Fibroblast of the aortic adventitia (primary cell): ENCODE measurements around the gene PPFIA4. TPM values are rescaled to one million over a fixed set of nuclear protein-coding genes. Genes with fewer than 3 reads are reported as not detected.

Experiments
- DNase-seq: peaks from one replicate; pipeline ENCODE4 v3.0.0-alpha.2; 2010; ENCODE audit warnings: low read depth
- H3K4me3 ChIP-seq: 2 replicates; pipeline ENCODE4 v1.5.1; 2011; ENCODE audit warnings: low read depth, mild to moderate bottlenecking, control low read depth, low read length, moderate library complexity
- CTCF ChIP-seq: IDR thresholded peaks from 2 replicates; pipeline ENCODE4 v1.5.1; 2011; ENCODE audit warnings: mild to moderate bottlenecking, low read length, control low read depth, inconsistent platforms; ENCODE audit not compliant: insufficient read depth
- total RNA-seq: library from RNA; depleted of rRNA; stranded (reverse); fragments of >200 nt; gene quantifications from 2 replicates; pipeline ENCODE4 v1.2.3, GENCODE V29; 2012; ENCODE audit warnings: low replicate concordance

Gene PPFIA4
- total RNA-seq, 1 donor, result 1.3 TPM

DNA sequence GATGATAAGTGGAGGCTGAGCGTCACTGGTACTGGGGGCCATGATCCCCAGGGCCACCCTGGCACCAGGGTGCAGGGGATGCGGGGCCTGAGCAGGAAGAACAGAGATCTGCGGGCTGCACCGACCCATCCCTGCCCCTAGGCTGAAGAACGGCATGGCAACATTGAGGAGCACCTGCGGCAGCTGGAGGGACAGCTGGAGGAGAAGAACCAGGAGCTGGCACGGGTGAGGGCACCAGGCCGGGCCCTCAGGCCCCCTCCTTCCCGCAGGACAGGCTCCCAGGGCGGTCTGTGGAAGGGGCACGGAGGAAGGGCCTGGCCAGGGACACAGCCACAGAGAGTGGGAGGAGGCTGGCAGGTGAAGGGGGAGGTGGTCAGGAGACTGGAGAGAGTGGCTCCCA lies 21.8 kb downstream of the PPFIA4 start:
- H3K4me3 ChIP-seq, result no peak overlapping the region
- no peak for TF ChIP-seq CTCF
- DNase-seq, result no peak

GRCh38 chr1:203048555-203049051 lies 22.3 kb downstream of the PPFIA4 start:
- TF ChIP-seq CTCF, result no peak
- no peak overlapping the region for H3K4me3 ChIP-seq
- DNase-seq, result no peak

DNA sequence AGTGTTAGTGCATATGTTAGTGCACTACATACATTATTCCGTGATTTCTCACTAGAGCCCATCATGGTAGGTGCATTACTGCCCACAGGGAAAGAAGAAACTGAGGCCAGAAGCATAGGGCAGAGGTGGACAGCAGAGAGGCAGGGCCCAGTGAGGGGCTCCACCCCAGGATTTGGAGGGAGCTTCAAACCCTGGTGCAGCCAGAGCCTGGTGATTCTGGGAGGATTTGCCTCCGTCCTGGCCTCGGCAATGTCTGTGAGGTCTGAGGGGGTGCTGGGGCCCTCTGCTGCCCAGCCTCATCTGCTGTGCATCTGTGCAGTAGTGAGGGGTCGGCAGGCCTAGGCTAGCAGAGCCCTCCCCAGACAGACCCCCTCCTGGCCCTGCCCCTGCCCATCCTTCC lies 22.8 kb downstream of the PPFIA4 start:
- no peak overlapping the region for H3K4me3 ChIP-seq
- DNase-seq, result no peak
- TF ChIP-seq CTCF, result no peak

GRCh38 chr1:203049576-203050180 lies 23.4 kb downstream of the PPFIA4 start:
- no peak for TF ChIP-seq CTCF
- DNase-seq, result no peak

DNA sequence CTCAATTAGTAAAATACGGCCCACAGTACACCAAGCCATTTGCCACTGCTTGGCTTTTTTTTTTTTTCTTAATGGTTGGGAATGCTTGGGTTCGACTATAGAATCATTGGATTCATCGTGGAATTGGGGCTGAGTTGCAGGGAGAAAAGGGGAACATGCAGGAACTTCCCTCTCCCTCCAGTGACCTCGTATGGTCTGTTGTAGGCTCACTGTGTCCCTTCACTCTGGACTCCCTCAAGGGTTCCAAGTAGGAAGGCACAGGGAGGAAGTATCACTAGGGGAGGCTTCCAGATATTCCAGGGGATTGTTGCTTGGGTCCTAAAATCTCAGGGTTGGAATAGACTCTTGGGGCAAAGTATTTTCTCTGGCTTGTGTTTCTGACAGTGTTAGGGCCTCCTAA lies 24.5 kb downstream of the PPFIA4 start:
- H3K4me3 ChIP-seq, result no peak overlapping the region
- no peak for TF ChIP-seq CTCF
- no peak for DNase-seq

More at GRCh38 chr1:203049576-203050180, 23.4 kb downstream of the PPFIA4 start:
- no peak overlapping the region for H3K4me3 ChIP-seq

DNA sequence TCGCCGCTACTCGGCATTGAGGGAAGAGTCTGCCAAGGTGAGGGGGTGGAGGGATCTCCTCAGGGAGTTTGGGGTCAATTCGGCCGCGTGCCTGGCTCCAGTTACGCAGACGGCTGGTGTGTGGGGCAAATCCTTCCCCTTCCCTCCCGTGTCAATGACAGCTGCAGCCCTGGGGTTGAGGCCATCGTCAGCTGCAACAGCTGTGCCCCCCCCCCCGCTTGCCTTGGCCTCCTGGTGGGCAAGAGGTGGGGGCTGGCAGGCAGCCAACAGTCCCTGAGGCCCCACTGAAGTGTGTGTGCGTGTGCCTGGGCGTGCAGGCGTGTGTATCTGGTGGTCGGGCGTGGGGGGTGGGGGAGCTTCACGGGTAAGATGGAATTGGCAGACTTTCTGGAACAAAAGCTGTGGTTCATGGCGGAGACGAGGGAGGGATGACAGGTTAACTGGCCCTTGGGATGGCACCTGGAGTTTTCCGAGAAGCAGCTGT lies 25.6 kb downstream of the PPFIA4 start:
- DNase-seq, result no peak
- H3K4me3 ChIP-seq, result no peak overlapping the region
- no peak for TF ChIP-seq CTCF

DNA sequence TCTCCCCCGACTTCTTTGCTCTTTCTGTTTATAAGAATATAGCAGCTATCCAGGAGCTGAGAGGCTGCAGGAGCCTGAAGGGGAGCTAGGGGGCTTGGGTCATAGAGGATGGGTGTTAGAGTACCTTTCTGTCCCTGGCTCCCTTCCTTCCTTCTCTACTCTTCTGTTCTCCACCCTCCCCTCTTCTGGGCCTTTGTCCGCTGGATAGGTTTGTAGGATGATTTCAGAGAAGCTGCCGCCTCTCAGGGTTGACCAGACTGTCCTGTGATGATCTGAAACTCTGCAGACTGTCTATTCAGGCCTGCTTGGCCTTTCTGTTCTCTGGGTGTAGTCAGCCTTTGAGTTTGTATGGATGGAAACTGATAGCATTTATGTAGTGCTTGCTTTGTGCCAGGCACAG lies 26.3 kb downstream of the PPFIA4 start:
- DNase-seq, result no peak
- no peak for TF ChIP-seq CTCF
- no peak overlapping the region for H3K4me3 ChIP-seq
